HL-60 (cell line): ENCODE results near the gene DNAJC30.

Experiments used
- CTCF ChIP-seq: IDR thresholded peaks from one replicate; pipeline ENCODE4 v1.5.1; 2011; ENCODE audit warnings: low read length, control low read depth, inconsistent platforms; ENCODE audit not compliant: insufficient read depth
- POLR2AphosphoS5 ChIP-seq: IDR thresholded peaks from 2 replicates; pipeline ENCODE4 v1.6.1; 2012; ENCODE audit warnings: low read depth
- REST ChIP-seq: IDR thresholded peaks from 2 replicates; pipeline ENCODE4 v1.6.1; 2012; ENCODE audit warnings: low read depth; ENCODE audit not compliant: insufficient replicate concordance

- TF ChIP-seq CTCF (no peak), POLR2AphosphoS5 (no peak), REST (no peak)
These were observed 7.4 kb upstream of the DNAJC30 start for GRCh38 chr7:73690646-73691045.
